HL-60 (cell line): Measurements from ENCODE around the gene CETP.

Experiments
- DNase-seq, 2 experiments: peaks; one replicate each; pipeline ENCODE4 v3.0.0-alpha.2; 2010 to 2020; ENCODE audit warnings: low read depth in 1 of 2, low spot score in 1 of 2
- H3K27ac ChIP-seq: fragments of 250-450 bp; sonication (Bioruptor Pico); replicated peaks from 2 replicates; pipeline ENCODE4 v1.5.1; 2020; ENCODE audit warnings: mild to moderate bottlenecking, moderate library complexity
- H3K27me3 ChIP-seq: fragments of 250-450 bp; sonication (Bioruptor Pico); 2 replicates; pipeline ENCODE4 v1.5.1; 2021; ENCODE audit warnings: mild to moderate bottlenecking, moderate library complexity; ENCODE audit not compliant: insufficient read depth, poor library complexity, severe bottlenecking
- H3K4me3 ChIP-seq: replicated peaks from 2 replicates; pipeline ENCODE4 v1.5.1; 2011; ENCODE audit warnings: mild to moderate bottlenecking, control low read depth, low read length; ENCODE audit not compliant: insufficient read depth
- CTCF ChIP-seq: IDR thresholded peaks from one replicate; pipeline ENCODE4 v1.5.1; 2011; ENCODE audit warnings: low read length, control low read depth, inconsistent platforms; ENCODE audit not compliant: insufficient read depth
- GABPA ChIP-seq: IDR thresholded peaks from 2 replicates; pipeline ENCODE4 v1.6.1; 2012; ENCODE audit warnings: low read depth
- POLR2AphosphoS5 ChIP-seq: IDR thresholded peaks from 2 replicates; pipeline ENCODE4 v1.6.1; 2012; ENCODE audit warnings: low read depth
- REST ChIP-seq: IDR thresholded peaks from 2 replicates; pipeline ENCODE4 v1.6.1; 2012; ENCODE audit warnings: low read depth; ENCODE audit not compliant: insufficient replicate concordance
- SPI1 ChIP-seq: IDR thresholded peaks from 2 replicates; pipeline ENCODE4 v1.6.1; 2012; ENCODE audit warnings: low read depth, mild to moderate bottlenecking, borderline replicate concordance

Gene CETP

GRCh38 chr16:57023541-57024249 lies 61.9 kb downstream of the CETP start:
- H3K27ac ChIP-seq, result peak overlapping the region; percentile 70
- no peak overlapping the region for H3K4me3 ChIP-seq
- DNase-seq, result no peak
- H3K27me3 ChIP-seq, result no peaks in the 10 kb centered on the region
- TF ChIP-seq GABPA, result no peak
- no peak for TF ChIP-seq SPI1
- no peak for TF ChIP-seq CTCF
- TF ChIP-seq REST, result no peak
- no peak for TF ChIP-seq POLR2AphosphoS5

GRCh38 chr16:57024894-57025680 lies 63.3 kb downstream of the CETP start:
- TF ChIP-seq GABPA, result no peak
- peak; percentile 94 for TF ChIP-seq SPI1
- no peak for TF ChIP-seq CTCF
- no peaks in the 10 kb centered on the region for H3K27me3 ChIP-seq
- DNase-seq, result peak in 1 of 2 experiments; percentile 79
- no peak overlapping the region for H3K4me3 ChIP-seq
- peak overlapping the region; percentile 70 for H3K27ac ChIP-seq

GRCh38 chr16:57025941-57026777 lies 64.4 kb downstream of the CETP start:
- TF ChIP-seq POLR2AphosphoS5 (0 out of 2 replicates have a peak, but pooled peaks have one; percentile 33), REST (no peak)
- no peak overlapping the region for H3K4me3 ChIP-seq
- H3K27me3 ChIP-seq, result no peaks in the 10 kb centered on the region
- DNase-seq, result peak in 1 of 2 experiments; percentile 39
- peak overlapping the region; percentile 70 for H3K27ac ChIP-seq

- Histone ChIP-seq H3K27ac (peak overlapping the region; percentile 70), H3K4me3 (no peak overlapping the region), H3K27me3 (no peaks in the 10 kb centered on the region)
- no peak for TF ChIP-seq SPI1
- no peak for TF ChIP-seq POLR2AphosphoS5
- no peak for TF ChIP-seq CTCF
- TF ChIP-seq REST, result no peak
- no peak for DNase-seq
Measured at GRCh38 chr16:57026778-57027062, 65.0 kb downstream of the CETP start.
